Stomach (tissue), 4 donors: Measurements from ENCODE around the gene PPP1R13L.
"Not testable (repeated sequence)": the region's sequence is repeated elsewhere in the genome, so short reads cannot be mapped to it uniquely, and the experiment has no call there.

Source experiments
- CTCF ChIP-seq, 7 experiments: fragments of 450-650 bp in 4 of 7; fragments of 200-600 bp in 3 of 7; sonication (generic) in 3 of 7; IDR thresholded peaks; one replicate each; pipeline ENCODE4 v1.5.1; 2016 to 2019; ENCODE audit warnings: antibody characterized with exemption in 7 of 7, control low read depth in 2 of 7, mild to moderate bottlenecking in 1 of 7
- POLR2A ChIP-seq, 4 donors: fragments of 450-650 bp; IDR thresholded peaks; one replicate each; pipeline ENCODE4 v1.6.1; 2016; ENCODE audit warnings: antibody characterized with exemption in 4 of 4, control low read depth in 2 of 4, mild to moderate bottlenecking in 1 of 4, moderate library complexity in 1 of 4

- TF ChIP-seq CTCF, POLR2A (IDR thresholded peaks at IDR 0.05): not testable (repeated sequence)
Measured at GRCh38 chr19:45410330-45410729, 5.5 kb upstream of the PPP1R13L start.
